ENCODE data around the gene PBX3.

DNA sequence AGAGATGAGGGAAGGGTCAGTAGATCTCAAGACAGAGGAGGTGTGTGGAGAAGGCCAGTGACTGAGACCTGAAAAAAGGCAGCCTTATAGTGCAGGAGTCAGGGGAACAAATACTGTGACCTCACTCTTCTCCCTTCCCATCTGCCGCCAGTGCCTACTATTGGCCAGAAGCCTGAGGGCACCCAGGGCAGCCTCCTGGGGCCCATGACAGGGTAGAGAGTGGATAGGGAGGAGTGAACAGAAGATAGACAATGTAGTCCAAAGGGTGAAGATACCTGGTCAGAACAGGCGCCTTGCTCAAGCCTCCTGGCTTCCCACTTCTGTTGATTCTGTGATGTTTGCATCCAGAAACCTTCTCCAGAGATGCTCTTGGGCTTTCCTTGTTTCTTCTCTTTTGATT lies 196.7 kb downstream of the PBX3 start:
- TF ChIP-seq TEAD2 (CRISPR knock-in tag; IDR thresholded peaks at IDR 0.05) = no peak
- TF ChIP-seq POLR2AphosphoS5 (IDR thresholded peaks at IDR 0.05; ENCODE audit: low read depth, low read length) = no peak
- TF ChIP-seq, protein P1, sequence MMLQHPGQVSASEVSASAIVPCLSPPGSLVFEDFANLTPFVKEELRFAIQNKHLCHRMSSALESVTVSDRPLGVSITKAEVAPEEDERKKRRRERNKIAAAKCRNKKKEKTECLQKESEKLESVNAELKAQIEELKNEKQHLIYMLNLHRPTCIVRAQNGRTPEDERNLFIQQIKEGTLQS (CRISPR knock-in tag; IDR thresholded peaks at IDR 0.05) = no peak

Measured in HepG2 (cell line).